ENCODE results near the gene HDX. TPM values are rescaled to one million over a fixed set of nuclear protein-coding genes. Genes with fewer than 3 reads are reported as not detected.
"Not testable (repeated sequence)": the region's sequence is repeated elsewhere in the genome, so short reads cannot be mapped to it uniquely, and the experiment has no call there.

The HDX gene, protein sequence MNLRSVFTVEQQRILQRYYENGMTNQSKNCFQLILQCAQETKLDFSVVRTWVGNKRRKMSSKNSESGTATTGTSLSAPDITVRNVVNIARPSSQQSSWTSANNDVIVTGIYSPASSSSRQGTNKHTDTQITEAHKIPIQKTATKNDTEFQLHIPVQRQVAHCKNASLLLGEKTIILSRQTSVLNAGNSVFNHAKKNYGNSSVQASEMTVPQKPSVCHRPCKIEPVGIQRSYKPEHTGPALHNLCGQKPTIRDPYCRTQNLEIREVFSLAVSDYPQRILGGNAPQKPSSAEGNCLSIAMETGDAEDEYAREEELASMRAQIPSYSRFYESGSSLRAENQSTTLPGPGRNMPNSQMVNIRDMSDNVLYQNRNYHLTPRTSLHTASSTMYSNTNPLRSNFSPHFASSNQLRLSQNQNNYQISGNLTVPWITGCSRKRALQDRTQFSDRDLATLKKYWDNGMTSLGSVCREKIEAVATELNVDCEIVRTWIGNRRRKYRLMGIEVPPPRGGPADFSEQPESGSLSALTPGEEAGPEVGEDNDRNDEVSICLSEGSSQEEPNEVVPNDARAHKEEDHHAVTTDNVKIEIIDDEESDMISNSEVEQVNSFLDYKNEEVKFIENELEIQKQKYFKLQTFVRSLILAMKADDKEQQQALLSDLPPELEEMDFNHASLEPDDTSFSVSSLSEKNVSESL
- total RNA-seq, result 6.8 and 10.2 TPM in 2 replicates

DNA sequence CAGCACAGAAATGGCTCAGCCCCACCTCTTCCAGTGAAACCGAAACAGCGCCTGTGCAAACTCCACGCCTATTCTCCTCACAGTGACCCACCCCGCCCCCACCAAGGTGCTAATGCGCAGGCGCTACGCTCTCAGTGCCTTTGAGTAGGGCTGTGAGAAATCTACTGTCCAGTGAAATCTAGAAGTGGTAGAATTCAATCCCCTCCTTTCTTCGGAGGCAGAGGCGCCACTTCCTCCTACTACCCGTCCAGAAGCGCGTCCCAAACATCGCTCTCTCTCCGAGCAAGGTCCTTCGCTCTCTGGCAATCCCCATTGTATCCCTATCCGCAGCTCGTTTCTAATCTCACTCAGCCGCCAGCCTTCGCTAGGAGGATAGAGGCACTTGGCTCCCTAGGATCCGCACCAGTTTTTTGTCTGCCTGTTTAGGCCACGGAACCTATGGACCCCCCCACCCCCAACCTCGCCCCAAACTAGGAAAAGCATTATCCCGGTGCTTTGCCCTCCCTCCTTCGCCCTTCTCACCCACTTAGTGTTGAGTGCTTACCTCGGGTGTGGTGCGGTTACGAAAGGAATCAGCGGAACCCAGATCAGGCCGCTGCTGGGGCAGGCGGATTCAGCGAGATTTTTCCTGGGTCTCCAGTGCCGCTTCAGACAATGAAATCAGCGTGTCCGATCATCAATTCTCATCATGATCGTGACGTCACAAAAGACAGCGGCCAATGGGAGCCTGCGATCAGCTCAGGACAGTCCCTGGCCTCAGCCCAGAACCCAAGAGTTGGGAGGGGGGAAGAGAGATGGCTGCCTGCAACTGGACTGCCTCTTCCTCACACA, at the start of gene HDX:
Gene HDX (minus strand): TSS at position 656 of the 831 bp plus-strand sequence. CDS start 27,056 bp downstream, outside the sequence.
- peak; percentile 86 for DNase-seq

DNA sequence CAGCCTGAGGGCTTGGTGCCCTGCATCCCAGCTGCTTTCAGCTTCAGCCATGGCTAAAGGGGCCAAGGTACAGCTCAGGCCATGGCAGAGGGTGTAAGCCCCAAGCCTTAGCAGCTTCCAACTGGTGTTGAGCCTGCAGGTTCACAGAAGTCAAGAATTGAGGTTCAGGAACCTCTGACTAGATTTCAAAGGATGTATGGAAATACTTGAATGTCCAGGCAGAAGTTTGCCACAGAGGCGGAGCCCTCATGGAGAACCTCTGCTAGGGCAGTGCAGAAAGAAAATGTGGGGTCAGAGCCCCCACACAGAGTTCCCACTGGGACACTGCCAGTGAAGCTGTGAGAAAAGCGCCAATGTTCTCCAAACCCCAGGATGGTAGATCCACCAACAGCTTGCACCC, 39.1 kb upstream of the HDX start:
- DNase-seq, result not testable (repeated sequence)

GRCh38 chrX:84537627-84538026, 35.4 kb upstream of the HDX start:
- DNase-seq, result not testable (repeated sequence)

GRCh38 chrX:84488426-84488825, 13.8 kb downstream of the HDX start:
- DNase-seq, result no peak

DNA sequence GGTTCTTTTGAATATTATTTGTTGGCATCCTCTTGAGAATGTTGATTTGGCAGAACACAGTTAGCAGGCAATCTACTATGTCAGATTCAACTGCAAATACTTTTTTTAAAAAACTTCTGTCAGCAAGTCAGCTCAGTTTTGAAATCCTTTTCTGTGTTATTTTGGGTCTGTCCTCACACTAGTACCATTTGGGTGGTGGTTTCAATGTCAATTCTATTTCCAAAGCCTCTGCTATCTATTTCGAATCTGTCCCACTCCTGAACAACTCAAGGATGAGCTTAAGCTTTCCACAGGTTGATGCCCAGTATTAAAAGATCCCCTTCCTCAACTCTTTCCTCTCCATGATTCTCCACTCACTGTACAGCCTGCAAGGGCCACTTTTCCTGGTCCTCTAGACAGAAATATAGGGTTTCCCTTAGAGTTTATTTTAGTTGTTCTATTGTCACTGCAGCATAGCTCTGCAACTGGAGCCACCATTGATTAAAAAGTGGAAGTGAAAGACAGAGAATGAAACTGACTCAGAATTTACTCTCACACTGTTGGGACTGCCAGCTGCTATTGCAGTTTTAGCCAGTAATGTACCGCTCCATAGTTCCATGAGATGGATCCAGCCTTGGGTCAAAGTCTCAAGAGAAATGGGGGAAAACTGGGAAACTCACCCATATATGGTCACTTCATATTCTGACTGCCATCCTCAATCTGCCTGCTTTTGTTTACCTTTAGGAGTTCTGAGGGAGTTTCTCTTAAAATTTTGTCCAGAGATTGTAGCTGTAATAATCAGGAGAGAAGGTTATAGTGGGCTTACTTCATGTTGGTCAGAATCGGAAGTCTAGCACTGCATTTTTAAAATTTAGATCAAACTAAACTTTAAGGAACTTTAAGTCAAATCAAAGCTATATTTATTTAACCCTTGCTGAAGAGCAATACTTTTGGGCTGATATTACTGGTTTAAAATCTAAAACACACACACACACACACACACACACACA, 14.6 kb downstream of the HDX start:
- no peak for DNase-seq

- DNase-seq, result no peak
These were observed 23.2 kb downstream of the HDX start for GRCh38 chrX:84479086-84479485.

GRCh38 chrX:84477114-84477513, 25.1 kb downstream of the HDX start:
- DNase-seq, result no peak

DNA sequence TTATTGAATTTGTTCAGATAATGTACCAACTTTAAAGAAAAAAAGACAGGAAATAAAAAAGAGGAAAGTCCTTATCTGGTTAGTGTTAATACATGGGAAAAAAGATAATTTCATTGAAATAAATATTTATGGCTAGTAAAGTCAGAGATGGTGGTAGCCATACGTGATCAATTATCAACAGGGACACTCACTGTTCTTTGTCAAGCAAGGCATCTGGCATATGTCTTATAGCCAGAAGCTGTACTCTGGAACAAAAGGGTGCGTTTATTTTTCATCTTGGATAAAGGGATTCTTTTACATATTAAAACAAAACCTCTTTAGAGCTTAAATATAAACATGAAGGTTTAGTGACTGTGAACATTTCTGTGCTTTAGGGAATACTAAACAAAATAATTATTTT, 26.7 kb downstream of the HDX start:
- no peak for DNase-seq

GRCh38 chrX:84475101-84475500, 27.2 kb downstream of the HDX start:
- no peak for DNase-seq

DNA sequence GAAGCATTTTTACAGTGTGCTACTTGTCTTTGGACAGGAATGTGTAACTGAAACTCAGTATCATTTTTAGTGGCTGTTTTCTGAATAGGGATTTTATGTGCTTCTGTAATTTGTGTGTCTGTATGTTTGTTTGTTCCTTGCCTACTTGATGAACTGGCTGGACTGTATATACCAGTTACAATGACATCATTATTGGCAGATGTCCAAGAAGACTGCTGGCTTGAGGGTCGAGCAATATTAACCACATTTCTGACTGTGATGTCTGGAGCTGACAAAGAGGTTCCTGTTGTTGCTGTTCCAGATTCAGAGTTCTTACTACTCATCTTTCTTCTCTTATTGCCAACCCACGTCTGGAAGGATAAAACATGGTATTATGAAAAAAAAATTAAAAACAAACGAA, 33.0 kb downstream of the HDX start:
- DNase-seq, result peak; percentile 69

- DNase-seq, result no peak
These were observed 34.4 kb downstream of the HDX start for GRCh38 chrX:84467898-84468297.

DNA sequence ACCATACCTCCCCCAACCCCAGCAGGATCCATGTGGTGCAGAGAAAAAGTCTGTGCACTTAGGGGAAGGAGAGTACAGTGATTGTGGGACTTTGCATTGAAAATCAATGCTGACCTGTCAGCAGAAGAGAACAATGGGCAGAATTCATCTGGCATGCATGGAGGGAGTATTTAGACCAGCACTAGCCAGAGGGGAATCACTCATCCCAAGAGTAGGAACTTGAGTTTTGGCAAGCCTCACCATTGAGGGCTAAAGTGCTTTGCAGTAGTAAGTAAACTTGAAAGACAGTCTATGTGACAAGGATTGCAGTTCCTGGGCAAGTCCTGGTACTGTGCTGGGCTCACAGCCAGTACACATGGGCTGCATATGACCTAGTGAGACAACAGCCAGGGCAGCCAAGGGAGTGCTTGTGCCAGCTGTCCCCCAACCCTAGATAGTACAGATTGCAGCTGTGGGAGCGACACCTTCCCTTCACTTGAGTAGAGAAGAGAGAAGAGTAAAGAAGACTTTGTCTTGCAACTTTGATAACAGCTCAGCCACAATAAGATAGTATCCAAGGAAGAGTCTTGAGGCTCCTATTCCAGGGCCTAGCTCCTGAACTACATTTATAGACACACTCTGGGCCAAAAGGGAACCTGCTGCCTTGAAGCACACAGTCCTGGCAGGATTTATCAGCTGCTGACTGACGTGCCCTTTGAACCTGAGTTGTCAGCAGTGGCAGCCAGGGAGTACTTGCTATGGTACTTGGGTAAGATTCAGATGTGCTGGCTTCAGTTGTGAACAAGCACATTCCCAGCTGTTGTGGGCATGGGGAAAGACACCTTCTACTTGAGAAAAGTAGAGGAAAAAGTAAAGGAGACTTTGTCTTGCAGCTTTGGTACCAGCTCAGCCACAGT, 48.7 kb downstream of the HDX start:
- DNase-seq, result no peak

- no peak for DNase-seq
These were observed 61.1 kb downstream of the HDX start for GRCh38 chrX:84441143-84441542.

DNA sequence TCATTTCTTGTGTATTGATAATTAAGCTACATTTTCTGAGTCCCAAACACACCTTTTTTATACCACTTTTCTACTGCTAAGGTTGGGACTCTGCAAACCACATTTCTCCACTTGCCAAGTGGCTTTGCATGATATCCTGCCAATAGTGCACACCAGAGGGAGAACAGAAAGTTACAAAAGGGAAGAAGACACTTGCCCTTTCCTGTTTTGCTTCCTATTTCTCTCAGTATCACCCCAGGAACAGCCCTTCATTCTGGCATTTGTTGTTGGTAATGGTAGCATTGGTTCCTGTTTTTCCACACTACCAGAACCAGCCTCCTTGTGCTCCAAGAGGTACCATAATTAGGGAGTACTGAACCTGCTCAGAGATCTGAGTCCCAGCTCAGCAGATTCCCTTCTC, 87.1 kb downstream of the HDX start:
- no peak for DNase-seq

- peak; percentile 17 for DNase-seq
These were observed 138.6 kb downstream of the HDX start for GRCh38 chrX:84363663-84364062.

DNA sequence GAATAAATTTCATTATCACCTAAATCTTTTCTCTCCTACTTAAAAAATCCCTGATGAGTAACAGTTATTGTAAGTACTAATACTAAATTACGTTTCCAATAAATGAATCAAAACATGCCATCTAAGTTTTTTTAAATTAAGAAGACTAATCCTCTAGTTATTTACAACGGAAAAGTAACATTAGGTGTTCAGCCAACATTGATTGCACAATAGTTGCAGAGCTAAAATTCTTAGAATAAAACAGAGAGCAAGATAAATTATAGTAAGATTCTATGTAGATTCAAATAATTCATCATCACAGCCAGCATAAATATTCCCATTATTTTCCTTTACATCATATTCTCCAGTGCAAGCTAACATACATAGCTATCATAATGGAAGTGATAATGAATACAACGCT, 139.2 kb downstream of the HDX start:
- DNase-seq, result no peak

DNA sequence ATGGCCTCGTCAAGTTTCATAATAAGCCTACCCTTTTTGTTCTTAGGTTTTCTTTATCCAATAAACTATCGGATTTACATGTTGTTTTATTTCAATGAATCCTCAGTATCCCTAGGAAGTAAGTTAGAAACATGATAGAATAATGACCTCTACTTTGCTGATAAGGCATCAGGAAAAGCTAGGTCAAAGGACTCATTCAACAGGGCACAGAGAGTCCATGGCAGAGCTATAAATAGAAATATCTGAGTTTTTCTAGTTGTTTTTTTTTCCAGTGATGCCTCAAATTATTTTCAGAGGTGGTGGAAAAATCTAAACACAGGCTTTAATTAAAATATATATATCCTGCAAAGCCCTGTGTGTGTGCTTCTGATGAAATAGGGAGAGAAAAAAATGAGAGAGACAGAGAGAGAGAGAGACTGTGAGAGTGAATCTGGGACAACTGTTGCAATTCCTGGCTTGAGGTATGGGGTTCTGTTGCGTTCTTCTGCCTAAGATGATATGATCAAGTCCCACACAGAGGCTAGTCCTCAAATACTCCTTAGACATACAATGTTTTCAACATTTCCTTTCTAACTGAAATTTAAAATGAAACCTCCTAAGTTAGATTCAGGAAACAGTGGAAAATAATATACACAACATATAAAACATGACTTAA, 139.9 kb downstream of the HDX start:
- no peak for DNase-seq

GRCh38 chrX:84358271-84358670, 144.0 kb downstream of the HDX start:
- DNase-seq, result no peak

- no peak for DNase-seq
These were observed 145.0 kb downstream of the HDX start for GRCh38 chrX:84357296-84357695.

DNA sequence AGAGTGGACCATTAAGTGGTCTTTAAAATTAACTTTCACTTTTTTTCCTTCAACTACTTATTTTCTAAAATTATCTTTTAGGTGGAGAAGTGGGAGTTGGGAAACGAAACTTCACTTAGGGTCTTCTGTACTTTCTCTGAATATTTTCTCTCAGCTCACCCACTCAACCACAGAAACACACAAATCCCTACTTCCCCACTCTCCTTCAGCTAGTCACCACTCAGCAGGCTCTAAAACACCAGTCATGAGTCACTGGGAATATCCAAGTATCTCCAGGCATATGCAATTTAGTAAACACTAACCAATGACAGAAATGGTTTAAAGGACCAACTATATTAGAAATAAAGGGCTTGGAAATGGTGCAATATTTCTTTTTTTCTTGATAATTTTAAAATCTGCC, 161.3 kb downstream of the HDX start:
- no peak for DNase-seq

Data from dermis blood vessel endothelial cell (primary cell).